Hepatocyte (in vitro differentiated cells): Measurements from ENCODE around the gene UVRAG. TPM values are rescaled to one million over a fixed set of nuclear protein-coding genes. Genes with fewer than 3 reads are reported as not detected.

Experiments used
- DNase-seq: peaks from one replicate; pipeline ENCODE4 v3.0.0-alpha.2; 2016; ENCODE audit warnings: low spot score
- H2AFZ ChIP-seq: fragments of 200-600 bp; sonication (generic); 2 replicates; pipeline ENCODE4 v1.6.0; 2016; ENCODE audit warnings: antibody characterized with exemption, mild to moderate bottlenecking
- H3K27ac ChIP-seq: fragments of 200-600 bp; sonication (generic); 2 replicates; pipeline ENCODE4 v1.5.1; 2016; ENCODE audit warnings: mild to moderate bottlenecking
- H3K27me3 ChIP-seq: fragments of 200-600 bp; sonication (generic); 2 replicates; pipeline ENCODE4 v1.6.1; 2016
- H3K36me3 ChIP-seq: fragments of 200-600 bp; sonication (generic); replicated peaks from 2 replicates; pipeline ENCODE4 v1.5.1; 2016; ENCODE audit warnings: low read depth; ENCODE audit not compliant: insufficient read depth
- H3K4me1 ChIP-seq: fragments of 200-600 bp; sonication (generic); 2 replicates; pipeline ENCODE4 v1.5.1; 2016; ENCODE audit warnings: mild to moderate bottlenecking, moderate library complexity; ENCODE audit not compliant: insufficient read depth
- H3K4me2 ChIP-seq: fragments of 200-600 bp; sonication (generic); 2 replicates; pipeline ENCODE4 v1.6.0; 2016
- H3K4me3 ChIP-seq: fragments of 200-600 bp; sonication (generic); 2 replicates; pipeline ENCODE4 v1.5.1; 2016; ENCODE audit warnings: mild to moderate bottlenecking
- H3K79me2 ChIP-seq: fragments of 200-600 bp; sonication (generic); 2 replicates; pipeline ENCODE4 v1.6.0; 2017; ENCODE audit warnings: mild to moderate bottlenecking
- H3K9me2 ChIP-seq: fragments of 200-600 bp; sonication (generic); replicated peaks from 2 replicates; pipeline ENCODE4 v1.6.0; 2017; ENCODE audit warnings: mild to moderate bottlenecking; ENCODE audit not compliant: insufficient read depth
- H3K9me3 ChIP-seq: fragments of 200-600 bp; sonication (generic); 2 replicates; pipeline ENCODE4 v1.5.1; 2016; ENCODE audit warnings: low read depth, mild to moderate bottlenecking
- H4K20me1 ChIP-seq: fragments of 200-600 bp; sonication (generic); 2 replicates; pipeline ENCODE4 v1.6.0; 2016; ENCODE audit warnings: mild to moderate bottlenecking; ENCODE audit not compliant: insufficient read depth, poor library complexity, severe bottlenecking
- EZH2 ChIP-seq: fragments of 200-600 bp; sonication (generic); IDR thresholded peaks from 2 replicates; pipeline ENCODE4 v1.6.1; 2016; ENCODE audit warnings: antibody characterized with exemption, mild to moderate bottlenecking, borderline replicate concordance
- EZH2phosphoT487 ChIP-seq: fragments of 200-600 bp; sonication (generic); IDR thresholded peaks from one replicate; pipeline ENCODE4 v1.6.1; 2018; ENCODE audit warnings: antibody characterized with exemption, mild to moderate bottlenecking, low read depth, moderate library complexity; ENCODE audit not compliant: unreplicated experiment, severe bottlenecking
- WGBS: methylation state at CpG from one replicate; pipeline ENCODE4 v1.1.6; 2016; ENCODE audit warnings: low lambda C conversion rate; ENCODE audit errors: missing lambda C conversion rate; 5-methylcytosine and 5-hydroxymethylcytosine counted together
- polyA plus RNA-seq: library from polyadenylated mRNA; unstranded; fragments of >200 nt; fragmentation: Nextera tagmentation; extraction: Ambion mirVana; gene quantifications from 2 replicates; pipeline ENCODE4 v1.2.1, GENCODE V29; 2016
- total RNA-seq: library from RNA; depleted of rRNA; stranded (reverse); fragments of >200 nt; gene quantifications from 2 replicates; pipeline ENCODE4 v1.2.3, GENCODE V29; 2014
- TF ChIP-seq, protein P1 (sequence below): fragments of 200-600 bp; sonication (generic); IDR thresholded peaks from 2 replicates; pipeline ENCODE4 v1.5.1; 2016; ENCODE audit warnings: antibody characterized with exemption, mild to moderate bottlenecking; ENCODE audit not compliant: poor library complexity

The UVRAG gene
- total and polyA plus RNA-seq, 2 experiments from 2014 or later = 15.3 to 36.5 TPM

DNA sequence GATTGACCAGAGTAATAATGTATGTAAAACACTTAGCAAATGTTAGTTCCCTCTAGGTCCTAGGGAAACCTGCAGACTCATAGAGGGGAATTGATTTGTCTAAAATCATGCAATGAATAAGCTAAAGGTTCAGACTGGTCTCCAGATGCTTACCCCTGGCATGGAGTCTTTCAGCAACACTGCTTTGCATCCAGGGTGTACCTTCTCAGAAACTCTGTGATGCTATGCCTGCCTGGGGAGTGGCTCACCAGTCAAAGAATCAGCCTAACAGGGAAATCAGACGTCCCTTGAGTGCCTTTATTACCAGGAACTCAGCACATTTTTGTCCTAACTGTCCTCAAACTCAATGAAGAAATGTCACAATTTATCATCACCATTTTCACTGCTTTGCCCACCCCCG lies 5.9 kb upstream of the UVRAG start:
- no peak overlapping the region for H2AFZ ChIP-seq
- 73% methylated on average over 2 of the region's 2 CpGs for WGBS
- TF ChIP-seq, protein P1, sequence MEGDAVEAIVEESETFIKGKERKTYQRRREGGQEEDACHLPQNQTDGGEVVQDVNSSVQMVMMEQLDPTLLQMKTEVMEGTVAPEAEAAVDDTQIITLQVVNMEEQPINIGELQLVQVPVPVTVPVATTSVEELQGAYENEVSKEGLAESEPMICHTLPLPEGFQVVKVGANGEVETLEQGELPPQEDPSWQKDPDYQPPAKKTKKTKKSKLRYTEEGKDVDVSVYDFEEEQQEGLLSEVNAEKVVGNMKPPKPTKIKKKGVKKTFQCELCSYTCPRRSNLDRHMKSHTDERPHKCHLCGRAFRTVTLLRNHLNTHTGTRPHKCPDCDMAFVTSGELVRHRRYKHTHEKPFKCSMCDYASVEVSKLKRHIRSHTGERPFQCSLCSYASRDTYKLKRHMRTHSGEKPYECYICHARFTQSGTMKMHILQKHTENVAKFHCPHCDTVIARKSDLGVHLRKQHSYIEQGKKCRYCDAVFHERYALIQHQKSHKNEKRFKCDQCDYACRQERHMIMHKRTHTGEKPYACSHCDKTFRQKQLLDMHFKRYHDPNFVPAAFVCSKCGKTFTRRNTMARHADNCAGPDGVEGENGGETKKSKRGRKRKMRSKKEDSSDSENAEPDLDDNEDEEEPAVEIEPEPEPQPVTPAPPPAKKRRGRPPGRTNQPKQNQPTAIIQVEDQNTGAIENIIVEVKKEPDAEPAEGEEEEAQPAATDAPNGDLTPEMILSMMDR = no peak
- no peak for TF ChIP-seq EZH2
- TF ChIP-seq EZH2phosphoT487 = no peak
- H4K20me1 ChIP-seq = no peaks in the 10 kb centered on the region
- no peaks in the 10 kb centered on the region for H3K36me3 ChIP-seq
- no peaks in the 10 kb centered on the region for H3K9me2 ChIP-seq
- H3K27me3 ChIP-seq = no peaks in the 10 kb centered on the region
- H3K9me3 ChIP-seq = no peaks in the 10 kb centered on the region
- H3K79me2 ChIP-seq = no peaks in the 10 kb centered on the region
- H3K27ac ChIP-seq = no peak overlapping the region
- DNase-seq = no peak
- H3K4me3 ChIP-seq = no peak overlapping the region
- no peak overlapping the region for H3K4me2 ChIP-seq
- peaks cover 4% of the 10 kb centered on the region for H3K4me1 ChIP-seq

DNA sequence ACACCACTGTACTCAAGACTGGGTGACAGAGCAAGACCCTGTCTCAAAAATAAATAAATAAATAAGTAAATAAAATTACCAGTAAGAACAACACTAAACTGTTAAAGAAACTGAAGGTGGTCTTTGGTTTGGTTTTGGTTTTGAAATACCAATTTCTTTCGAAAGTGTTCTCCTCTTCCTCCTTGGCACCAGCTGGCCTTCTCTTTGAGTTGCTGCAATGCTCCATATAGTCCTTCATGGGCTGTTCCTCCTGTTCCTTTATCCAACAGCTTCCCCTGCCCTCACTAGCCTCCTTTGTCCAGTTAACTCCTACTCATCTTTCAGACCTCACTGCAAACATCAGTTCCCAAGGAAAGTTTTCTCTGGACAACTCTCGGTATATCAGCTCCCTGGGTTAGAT lies 5.0 kb upstream of the UVRAG start:
- TF ChIP-seq EZH2 = no peak
- TF ChIP-seq, protein P1 = no peak
- TF ChIP-seq EZH2phosphoT487 = no peak
- peaks cover 5% of the 10 kb centered on the region for H3K4me1 ChIP-seq
- no peaks in the 10 kb centered on the region for H4K20me1 ChIP-seq
- 68% methylated on average over 2 of the region's 2 CpGs for WGBS
- H3K4me3 ChIP-seq = no peak overlapping the region
- H3K9me2 ChIP-seq = no peaks in the 10 kb centered on the region
- H3K27ac ChIP-seq = no peak overlapping the region
- H2AFZ ChIP-seq = no peak overlapping the region
- no peaks in the 10 kb centered on the region for H3K9me3 ChIP-seq
- no peaks in the 10 kb centered on the region for H3K79me2 ChIP-seq
- no peak overlapping the region for H3K4me2 ChIP-seq
- H3K36me3 ChIP-seq = no peaks in the 10 kb centered on the region
- no peaks in the 10 kb centered on the region for H3K27me3 ChIP-seq
- no peak for DNase-seq

DNA sequence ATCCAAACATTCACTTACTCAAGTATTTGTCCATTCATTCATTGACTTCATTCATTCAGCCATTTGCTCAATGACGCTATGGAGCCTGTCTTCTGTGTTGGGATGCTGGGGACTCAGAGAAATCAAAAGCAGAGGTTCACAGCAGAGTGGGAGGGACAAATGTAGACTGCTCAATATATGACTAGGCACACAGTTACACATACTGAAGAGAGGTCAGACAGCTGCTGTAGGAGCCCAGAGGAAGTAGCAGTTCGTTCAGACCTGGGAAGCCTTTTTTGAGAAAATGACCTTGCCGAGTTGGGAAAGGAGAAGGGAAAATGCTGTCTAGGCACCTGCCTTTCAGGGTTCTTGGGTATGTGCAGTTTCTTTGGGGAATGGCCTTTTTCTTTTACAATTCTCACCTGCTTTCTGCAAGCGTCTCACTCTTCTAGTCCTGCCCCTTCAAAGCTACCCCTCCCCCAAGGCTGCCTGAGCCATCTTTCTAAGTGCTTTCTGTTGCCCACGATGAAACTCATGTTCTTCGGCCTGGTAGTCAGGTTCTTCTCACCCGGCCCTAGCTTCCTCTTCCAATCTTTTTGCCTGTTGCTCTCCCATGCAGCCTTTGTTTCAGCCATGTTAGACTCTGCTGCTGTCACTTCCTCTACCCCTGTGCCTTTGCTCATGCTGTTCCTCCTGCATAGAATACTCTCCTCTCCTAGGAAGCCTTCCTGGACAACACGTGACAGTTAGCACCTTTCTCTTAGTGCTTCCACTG lies 4.2 kb upstream of the UVRAG start:
- no peaks in the 10 kb centered on the region for H3K9me2 ChIP-seq
- H3K27ac ChIP-seq = no peak overlapping the region
- TF ChIP-seq, protein P1 = no peak
- TF ChIP-seq EZH2phosphoT487 (no peak), EZH2 (no peak)
- DNase-seq = no peak
- no peaks in the 10 kb centered on the region for H3K36me3 ChIP-seq
- H3K4me3 ChIP-seq = no peak overlapping the region
- peaks cover 5% of the 10 kb centered on the region for H3K4me1 ChIP-seq
- no peaks in the 10 kb centered on the region for H4K20me1 ChIP-seq
- no peak overlapping the region for H2AFZ ChIP-seq
- H3K79me2 ChIP-seq = peaks cover 4% of the 10 kb centered on the region
- WGBS = 79% methylated on average over 8 of the region's 8 CpGs
- H3K9me3 ChIP-seq = no peaks in the 10 kb centered on the region
- no peaks in the 10 kb centered on the region for H3K27me3 ChIP-seq
- H3K4me2 ChIP-seq = no peak overlapping the region
